ENCODE measurements around the gene PCDH1.
"Not testable (repeated sequence)": the region's sequence is repeated elsewhere in the genome, so short reads cannot be mapped to it uniquely, and the experiment has no call there.

PCDH1 gene

GRCh38 chr5:141878186-141878710 lies at the start of gene PCDH1:
TSS of gene PCDH1 (minus strand) at chr5:141878410. CDS start at chr5:141878262, 148 bp downstream.
- peak; percentile 67 for DNase-seq (ENCODE audit: low spot score)

DNA sequence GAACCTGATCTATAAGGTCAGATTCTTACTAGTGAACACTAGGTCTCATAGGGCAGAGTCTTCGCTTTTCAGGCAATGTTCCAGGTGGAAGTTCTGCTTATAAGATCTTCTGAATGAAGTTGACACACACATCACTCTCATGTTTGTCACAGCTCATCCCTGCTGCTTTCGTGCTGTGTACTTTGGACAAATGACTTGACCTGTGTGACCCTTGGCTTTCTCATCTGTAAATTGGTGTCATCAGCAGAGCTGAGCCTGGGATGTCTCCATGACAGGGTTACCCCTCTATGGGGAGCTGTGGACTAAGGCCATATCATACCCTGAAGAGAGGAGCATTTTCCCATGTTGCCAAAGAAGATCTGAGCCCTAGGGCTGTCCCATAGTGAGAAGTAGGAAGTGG lies 48.2 kb upstream of the PCDH1 start:
- no peak for DNase-seq (ENCODE audit: low spot score)

DNA sequence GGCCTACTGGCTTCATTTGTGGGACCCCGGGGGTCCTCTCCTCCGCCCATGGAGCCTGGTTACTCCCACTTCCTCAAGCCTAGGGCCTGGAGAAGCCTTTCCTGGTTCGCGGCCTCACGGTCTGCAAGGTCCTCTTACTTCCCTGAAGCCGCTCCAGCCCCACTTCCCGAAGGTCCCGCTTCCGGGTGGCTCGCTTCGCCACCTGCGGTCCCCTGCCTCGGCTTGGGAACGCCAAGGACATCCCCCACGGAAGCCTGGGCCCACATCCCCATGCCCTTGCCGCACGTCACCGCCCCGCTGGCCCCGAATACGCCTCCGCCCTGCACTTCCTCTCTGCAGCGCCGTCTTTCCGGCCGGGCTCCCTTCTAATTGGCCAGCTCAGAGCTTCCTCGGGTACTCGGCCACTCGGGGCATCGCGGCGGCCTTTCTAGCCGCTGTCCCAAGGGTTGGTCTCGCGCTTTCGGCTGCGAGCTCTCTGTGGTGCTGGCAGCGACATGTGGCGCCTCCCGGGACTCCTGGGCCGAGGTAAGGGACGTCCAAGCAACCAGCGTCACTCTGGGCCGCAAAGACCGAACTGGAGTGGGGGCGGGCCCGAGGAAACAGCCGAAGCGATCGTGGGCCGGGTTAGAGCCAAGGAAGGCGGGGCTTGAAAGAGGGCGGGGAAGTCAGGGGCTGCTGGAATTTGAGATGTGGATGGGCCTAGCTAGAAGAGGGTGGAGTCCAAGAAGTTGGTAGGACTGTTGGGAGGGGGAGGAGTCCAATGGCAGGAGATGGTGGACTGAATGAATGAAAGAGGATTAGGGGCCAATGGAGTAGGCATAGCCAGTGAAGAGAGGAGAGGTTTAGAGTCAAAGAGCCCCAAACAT lies 45.5 kb upstream of the PCDH1 start, which contains the start of gene DELE1:
Gene DELE1, plus strand, starts transcription at position 424 of the 866 bp plus-strand sequence. Its CDS starts 71 bp downstream, at position 495.
- DNase-seq (ENCODE audit: low spot score), result peak; percentile 94

DNA sequence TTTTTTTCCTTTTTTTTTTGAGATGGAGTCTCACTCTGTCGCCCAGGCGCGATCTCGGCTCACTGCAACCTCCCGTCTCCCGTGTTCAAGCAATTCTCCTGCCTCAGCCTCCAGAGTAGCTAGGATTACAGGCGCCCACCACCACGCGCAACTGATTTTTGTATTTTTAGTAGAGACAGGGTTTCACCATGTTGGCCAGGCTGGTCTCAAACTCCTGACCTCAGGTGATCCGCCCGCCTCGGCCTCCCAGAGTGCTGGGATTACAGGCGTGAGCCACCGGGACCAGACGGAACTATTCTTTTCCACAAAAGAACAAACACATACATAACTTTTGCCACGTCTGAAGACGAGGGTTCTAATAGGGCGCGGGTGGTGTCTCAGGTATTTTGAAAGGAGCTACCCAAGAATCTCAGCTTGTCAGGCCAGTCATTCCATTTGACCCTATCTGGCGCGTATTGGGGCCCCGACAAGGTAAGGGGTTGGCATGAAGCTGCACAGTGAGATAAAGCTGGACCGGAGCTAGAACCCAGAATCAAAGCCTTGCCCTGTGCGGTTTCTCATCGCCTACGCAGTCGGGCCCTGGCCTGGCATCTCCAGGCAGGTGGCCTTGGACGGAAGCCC lies 44.7 kb upstream of the PCDH1 start:
- DNase-seq (ENCODE audit: low spot score), result not testable (repeated sequence)

- DNase-seq (ENCODE audit: low spot score), result no peak
These were observed 42.6 kb upstream of the PCDH1 start for GRCh38 chr5:141920771-141921170.

DNA sequence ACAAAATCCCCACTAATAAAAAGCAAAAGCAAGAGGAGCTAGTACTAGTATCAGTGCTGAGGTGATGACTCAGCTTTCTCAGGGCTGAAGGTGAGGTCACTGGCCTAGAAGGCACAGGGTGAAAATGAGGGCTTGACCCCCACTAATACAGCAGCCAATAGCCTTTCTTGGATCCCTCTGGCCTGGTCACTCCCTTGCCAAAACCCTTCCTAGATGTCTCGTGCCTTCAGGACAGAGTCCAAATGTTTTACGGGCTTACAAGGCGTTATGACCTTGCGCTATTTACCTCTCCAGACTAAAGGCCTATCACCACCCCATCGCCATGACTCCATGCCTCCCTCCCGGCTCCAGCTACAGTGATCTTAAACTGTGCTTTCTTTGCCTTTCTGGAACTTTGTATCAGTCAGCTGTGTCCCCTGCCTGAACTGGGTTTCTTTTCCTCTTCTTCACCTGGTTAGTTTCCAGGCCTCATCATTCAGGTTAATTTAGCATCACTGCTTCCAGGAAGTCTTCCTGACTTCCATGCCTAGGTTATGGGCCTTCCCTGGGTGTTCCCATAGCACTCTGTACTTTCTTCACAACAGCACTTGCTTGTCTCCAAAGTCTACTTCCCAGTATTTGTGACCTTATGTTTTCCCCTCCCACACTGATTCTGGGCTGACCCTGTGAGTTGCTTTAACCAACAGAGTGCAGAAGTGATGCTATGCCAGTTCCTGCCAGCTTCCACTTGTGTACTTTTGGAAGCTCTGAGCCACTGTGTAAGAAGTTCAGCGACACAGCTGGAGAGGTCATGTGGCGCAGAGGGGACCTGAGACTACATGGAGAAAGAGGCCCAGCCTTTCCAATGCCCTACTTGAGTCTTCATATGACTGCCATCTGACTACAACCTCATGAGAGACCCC lies 41.3 kb upstream of the PCDH1 start:
- no peak for DNase-seq (ENCODE audit: low spot score)

- DNase-seq (ENCODE audit: low spot score), result no peak
These were observed 39.5 kb upstream of the PCDH1 start for GRCh38 chr5:141917760-141918159.

DNA sequence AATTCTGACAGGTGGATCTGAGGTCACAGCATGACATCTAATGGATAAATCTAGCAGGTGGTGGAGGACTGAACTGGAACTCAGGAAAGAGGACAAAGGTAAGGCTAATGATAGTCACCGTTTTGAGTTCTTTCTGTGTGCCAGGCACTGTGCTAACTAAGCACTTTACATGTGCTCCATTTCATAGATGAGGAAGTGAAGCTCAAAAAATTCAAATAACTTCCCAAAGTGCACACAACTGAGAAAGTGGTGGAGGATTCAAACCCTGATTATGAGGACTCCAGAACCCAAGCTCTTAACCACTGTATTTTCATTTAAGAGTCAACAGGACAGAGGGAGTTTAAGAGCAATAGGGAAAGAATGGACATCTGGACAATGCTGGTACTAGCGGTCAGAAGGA lies 38.3 kb upstream of the PCDH1 start:
- no peak for DNase-seq (ENCODE audit: low spot score)

- no peak for DNase-seq (ENCODE audit: low spot score)
These were observed 37.7 kb upstream of the PCDH1 start for GRCh38 chr5:141915881-141916336.

DNA sequence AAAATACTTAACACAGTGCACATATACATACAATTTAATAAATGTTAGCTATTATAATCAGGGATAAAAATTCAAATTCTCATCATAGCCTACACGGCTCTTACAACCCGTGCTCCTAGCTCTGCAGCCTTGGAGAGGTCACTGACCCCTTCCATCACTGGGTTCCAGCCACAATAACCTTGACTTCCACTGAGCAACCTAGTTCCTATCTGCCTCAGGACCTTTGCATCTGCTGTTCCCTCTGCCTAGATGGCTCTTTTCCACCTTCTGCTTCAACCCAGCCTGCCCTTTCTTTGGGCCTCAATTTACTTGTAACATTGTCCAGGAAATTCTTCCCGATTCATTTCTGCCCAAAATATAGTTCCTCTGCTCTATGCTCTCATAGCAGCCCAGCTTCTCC lies 36.6 kb upstream of the PCDH1 start:
- DNase-seq (ENCODE audit: low spot score), result no peak

GRCh38 chr5:141914199-141914743 lies 36.1 kb upstream of the PCDH1 start:
- peak; percentile 48 for DNase-seq (ENCODE audit: low spot score)

GRCh38 chr5:141913560-141914198 lies 35.5 kb upstream of the PCDH1 start:
- DNase-seq (ENCODE audit: low spot score), result no peak

DNA sequence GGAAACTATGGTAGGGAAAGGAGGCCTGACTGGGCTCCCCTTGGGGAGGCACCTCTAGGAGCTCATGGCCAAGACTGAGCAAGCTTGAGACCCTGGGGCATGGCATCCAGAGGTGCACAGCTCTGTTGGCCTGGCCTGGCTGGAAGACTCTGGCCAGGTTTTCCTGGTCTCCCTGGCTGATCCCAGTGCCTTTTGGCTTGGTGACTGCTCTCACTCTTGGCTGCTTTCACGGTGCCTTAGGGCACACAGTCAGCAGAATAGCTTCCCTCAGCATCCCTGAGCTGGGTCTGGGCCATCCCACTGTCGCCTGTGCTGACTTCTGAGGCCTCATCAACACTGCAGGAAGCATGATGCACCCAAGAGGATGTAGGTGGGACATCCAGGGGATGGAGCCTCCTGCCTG lies 32.1 kb upstream of the PCDH1 start:
- no peak for DNase-seq (ENCODE audit: low spot score)

GRCh38 chr5:141909212-141909611 lies 31.0 kb upstream of the PCDH1 start:
- DNase-seq (ENCODE audit: low spot score), result no peak

- DNase-seq (ENCODE audit: low spot score), result peak; percentile 42
These were observed 30.6 kb upstream of the PCDH1 start for GRCh38 chr5:141908796-141909195.

GRCh38 chr5:141906972-141907371 lies 28.8 kb upstream of the PCDH1 start:
- DNase-seq (ENCODE audit: low spot score), result no peak

- no peak for DNase-seq (ENCODE audit: low spot score)
These were observed 28.3 kb upstream of the PCDH1 start for GRCh38 chr5:141906517-141906916.

- no peak for DNase-seq (ENCODE audit: low spot score)
These were observed 26.3 kb upstream of the PCDH1 start for GRCh38 chr5:141904551-141904950.

DNA sequence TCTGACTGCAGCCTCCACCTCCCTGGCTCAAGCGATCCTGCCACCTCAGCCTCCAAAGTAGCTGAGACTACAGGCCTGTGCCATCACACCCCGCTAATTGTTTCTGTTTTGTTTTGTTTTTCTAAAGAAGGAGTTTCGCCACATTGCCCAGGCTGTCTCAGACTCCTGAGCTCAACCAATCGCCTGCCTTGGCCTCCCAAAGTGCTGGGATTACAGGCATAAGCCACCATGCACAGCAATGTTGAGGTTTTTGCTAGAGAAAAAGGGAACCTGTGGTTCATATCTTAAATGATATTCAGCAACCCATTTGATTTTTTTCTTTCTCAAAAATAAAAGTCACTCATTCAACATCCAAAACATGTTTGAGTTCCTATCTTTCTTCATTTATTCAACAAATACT lies 25.1 kb upstream of the PCDH1 start:
- no peak for DNase-seq (ENCODE audit: low spot score)

- no peak for DNase-seq (ENCODE audit: low spot score)
These were observed 24.0 kb upstream of the PCDH1 start for GRCh38 chr5:141902015-141902814.
